Stimulated activated CD4-positive, alpha-beta T cell treated with anti-CD3 and anti-CD28 coated beads, TNF-alpha, amount 100 ng/mL, for 24 hours (primary cell): ENCODE results near the gene LRP2.
"Not testable (repeated sequence)": the region's sequence is repeated elsewhere in the genome, so short reads cannot be mapped to it uniquely, and the experiment has no call there.

Experiments
- DNase-seq, 3 experiments: peaks; one replicate each; pipeline ENCODE4 v3.0.0-alpha.2; 2020; ENCODE audit warnings: low read depth in 3 of 3

Gene LRP2

GRCh38 chr2:169301596-169302335, 60.6 kb downstream of the LRP2 start:
- no peak for DNase-seq

DNA sequence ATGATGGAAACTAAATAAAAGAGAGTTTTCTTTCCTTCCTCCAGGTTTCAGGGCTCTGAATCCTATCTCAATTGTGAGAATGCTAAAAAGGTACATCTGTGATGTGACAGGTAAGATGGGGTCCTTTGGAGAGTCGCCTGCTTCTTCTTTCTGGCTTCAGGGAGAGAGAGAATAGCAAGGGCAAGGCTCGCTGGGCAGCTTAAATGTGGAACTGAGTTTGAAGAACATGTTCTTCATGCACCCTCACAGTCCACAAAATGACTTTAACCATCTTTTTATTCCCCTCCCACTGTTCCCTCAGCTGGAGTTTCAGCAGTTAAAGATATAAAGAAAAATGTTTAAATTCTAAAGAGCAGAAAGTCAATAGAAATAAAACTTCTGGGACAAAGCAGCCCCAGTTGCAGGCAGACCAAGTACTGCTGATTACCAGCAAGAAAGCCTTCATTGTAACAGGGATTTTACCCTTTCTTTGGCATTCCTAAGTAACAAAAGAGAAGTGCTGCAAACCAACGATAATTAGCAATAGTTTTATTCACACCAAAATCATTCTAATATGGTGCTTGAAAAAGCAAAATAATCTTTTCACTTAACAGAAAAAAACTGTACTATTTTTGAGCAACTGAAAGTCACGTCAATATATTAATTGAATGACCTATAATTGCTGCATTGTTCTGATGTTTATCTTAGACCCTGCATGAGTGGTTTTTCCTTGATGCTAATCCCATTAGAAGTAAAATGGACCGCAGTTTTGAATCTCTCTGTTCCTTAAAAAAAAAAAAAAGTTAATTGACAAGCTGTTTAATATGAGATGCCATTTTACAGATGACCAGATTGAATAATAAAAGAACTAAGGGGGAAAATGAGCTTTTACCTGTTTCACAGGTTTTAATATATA, 61.5 kb downstream of the LRP2 start:
- no peak for DNase-seq

- no peak for DNase-seq
Observed at GRCh38 chr2:169298007-169298406, 64.3 kb downstream of the LRP2 start.

GRCh38 chr2:169294001-169294675, 68.2 kb downstream of the LRP2 start:
- no peak for DNase-seq

DNA sequence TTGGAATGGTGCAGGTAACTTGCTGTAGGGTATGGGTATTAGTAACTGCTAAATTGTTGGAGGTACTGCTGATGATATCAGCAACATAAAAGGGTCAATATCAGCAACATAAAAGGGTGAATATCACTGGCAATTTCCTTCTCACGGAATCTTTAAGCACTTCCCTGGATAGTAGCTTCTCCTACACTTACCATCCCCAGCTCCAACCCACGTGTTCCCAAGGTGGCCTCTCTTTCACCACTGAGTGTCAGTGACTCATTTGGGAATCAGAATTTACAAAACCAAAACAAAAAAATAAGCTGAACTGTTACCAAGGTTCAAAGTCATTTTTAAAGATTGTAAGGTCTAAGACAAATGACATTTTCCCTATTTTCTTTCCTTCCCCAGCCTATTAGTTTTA, 70.8 kb downstream of the LRP2 start:
- no peak for DNase-seq

- DNase-seq, result no peak
Observed at GRCh38 chr2:169290433-169290832, 71.9 kb downstream of the LRP2 start.

GRCh38 chr2:169287666-169288065, 74.7 kb downstream of the LRP2 start:
- DNase-seq, result no peak

DNA sequence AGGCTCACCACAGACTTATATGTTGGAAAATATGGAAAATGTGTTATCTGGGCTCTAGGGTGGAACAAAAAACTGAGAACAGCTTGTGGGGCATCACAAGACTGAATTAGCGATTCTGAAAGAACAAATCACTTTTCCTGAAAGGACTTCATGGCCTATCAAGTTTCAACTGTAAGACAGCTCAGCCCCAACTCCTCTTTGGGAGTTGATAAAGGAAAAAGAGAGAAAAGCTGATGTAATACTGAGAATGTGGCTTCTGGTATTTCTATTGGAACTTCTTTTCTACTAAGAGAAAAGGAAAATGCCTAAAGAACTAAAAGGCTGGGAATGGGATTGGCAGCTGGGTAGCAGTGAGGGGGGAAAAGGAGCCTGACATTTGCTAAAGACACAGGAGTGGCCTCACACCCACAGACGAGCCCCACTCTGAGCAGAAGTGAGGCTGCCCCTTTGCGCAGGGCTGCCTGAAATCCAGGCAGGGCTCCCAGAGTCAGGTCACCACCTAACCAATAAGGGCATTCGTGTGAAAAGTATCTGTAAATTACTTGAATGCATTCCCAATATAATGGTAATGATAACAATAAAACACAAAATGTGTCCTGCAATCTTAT, 75.6 kb downstream of the LRP2 start:
- DNase-seq, result no peak

DNA sequence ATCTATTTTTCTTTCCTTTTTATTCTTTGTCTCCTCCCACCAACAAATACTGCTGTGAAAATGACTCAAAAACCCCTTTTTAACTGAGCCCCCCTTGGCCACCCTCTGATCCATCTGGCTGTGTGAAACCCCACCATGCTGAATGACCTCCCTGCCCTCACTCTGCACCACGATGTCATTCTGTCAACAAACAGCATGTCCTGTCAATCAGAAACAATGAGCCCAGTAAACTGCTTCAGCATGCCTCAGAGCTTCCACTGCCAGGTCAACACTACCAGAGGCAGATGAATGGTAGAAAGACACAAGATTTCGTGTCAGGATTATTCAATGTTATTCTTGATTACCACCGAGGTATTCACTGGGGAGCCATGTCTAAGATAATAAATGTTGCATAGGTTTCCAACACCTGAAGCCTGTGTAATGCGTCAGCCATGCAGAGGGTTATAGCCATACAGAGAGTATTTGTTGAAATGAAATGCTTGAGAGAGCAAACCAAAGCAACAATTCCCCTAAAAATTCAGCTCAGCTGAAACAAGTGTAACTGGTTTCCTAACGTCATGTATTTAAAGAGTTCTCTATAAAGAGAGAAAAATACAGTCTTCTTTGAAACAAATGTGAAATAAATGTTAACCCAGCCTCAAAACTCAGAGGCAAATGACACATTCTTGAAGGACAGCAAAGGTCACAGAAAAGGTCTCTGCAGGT, 76.7 kb downstream of the LRP2 start:
- no peak for DNase-seq

- DNase-seq, result no peak
Observed at GRCh38 chr2:169280502-169280901, 81.8 kb downstream of the LRP2 start.

DNA sequence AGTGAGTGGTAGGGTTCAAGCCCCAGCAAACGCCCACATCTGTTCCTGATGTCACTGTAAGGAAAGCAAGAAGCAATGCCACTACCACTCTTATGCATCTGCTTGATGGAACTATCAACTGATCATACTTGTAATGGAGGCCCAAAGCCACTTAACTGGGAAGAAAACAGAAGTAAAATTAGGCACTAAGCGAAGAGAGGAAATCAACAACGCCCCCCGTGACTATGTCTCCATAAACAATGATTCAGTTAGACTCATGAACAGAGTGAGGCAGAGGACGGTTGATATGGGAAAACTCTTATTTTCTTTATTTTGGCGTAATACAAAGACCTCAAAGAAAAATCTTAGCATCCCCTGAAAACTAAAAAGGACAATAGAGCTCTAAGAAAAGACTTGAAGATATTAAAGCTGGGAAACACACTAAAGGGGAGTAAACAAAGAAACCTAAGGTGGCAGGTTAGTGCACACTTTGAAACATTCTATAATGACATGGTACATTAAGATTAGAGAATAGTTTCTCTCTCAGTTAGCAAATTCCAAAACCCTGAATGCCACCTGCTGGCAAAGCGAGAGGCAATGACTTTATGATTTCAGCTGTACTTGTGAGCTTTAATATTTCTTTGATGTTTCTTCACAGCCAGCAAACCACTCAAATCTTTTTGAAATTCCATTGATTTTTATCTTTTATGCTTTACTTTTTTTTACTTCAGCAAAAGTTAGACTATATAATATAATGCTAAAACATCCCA, 86.5 kb downstream of the LRP2 start:
- DNase-seq, result no peak

- DNase-seq, result no peak
Observed at GRCh38 chr2:169272010-169272409, 90.3 kb downstream of the LRP2 start.

DNA sequence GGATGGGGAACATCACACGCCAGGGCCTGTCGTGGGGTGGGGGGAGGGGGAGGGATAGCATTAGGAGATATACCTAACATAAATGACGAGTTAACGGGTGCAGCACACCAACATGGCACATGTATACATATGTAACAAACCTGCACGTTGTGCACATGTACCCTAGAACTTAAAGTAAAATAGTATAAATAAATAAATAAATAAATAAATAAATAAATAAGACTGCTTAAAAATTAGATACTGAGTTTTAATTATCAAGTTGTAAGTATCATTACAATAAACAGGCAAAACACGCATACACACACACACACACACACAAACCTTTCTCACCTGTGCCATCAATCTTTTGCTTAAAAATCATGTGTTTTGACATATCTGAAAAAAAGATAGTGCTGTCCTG, 91.8 kb downstream of the LRP2 start:
- not testable (repeated sequence) for DNase-seq

DNA sequence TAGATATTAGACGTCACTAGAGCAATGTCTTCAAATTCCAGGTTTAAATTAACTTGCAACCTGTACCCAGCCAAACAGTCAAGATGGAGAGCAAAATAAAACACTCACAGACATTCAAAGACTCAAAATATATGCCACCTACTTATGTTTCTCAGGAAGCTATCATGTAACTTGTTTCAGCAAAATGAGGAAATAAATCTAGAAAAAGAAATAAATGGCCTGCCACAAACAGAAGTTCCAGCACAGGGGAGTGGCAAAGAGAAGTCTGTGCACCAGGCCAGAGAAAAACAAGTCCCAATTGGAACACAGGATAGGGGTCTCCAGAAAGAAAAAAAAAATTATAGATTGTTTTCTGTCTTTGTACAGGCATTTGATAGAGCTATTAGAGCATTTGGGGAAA, 96.7 kb downstream of the LRP2 start:
- no peak for DNase-seq

- no peak for DNase-seq
Observed at GRCh38 chr2:169260846-169261642, 101.3 kb downstream of the LRP2 start.

- DNase-seq, result no peak
Observed at GRCh38 chr2:169260246-169260645, 102.1 kb downstream of the LRP2 start.

GRCh38 chr2:169259402-169259801, 102.9 kb downstream of the LRP2 start:
- no peak for DNase-seq

DNA sequence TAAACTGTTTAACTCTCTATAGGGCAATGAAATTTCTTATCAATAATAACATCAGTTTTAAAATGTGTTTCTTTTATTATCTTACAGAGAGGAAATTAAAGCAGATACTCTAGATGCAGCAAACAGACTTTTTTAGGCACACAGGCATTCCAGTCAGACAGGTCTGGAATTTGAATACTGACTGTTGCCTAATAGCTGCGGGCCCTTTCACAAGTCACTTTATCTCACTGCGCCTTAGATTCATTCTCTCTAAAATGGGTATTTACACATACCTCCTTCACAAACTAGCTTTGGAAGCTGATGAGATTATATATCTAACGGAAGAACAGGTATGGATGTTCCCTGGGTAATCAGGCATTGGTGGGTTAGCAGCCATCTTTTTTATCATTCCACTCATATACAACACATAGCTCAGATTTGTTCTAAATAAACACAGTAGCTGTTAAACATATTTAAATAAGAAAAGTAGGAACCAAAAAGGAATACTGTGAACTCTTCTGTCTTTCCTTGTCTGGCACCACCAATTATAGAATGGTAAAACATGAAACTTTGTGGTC, 104.2 kb downstream of the LRP2 start:
- no peak for DNase-seq

GRCh38 chr2:169254774-169255173, 107.6 kb downstream of the LRP2 start:
- no peak for DNase-seq

- no peak for DNase-seq
Observed at GRCh38 chr2:169247211-169247610, 115.1 kb downstream of the LRP2 start.
